ENCODE data around the gene TIE1. TPM values are rescaled to one million over a fixed set of nuclear protein-coding genes. Genes with fewer than 3 reads are reported as not detected.

TIE1 gene
- total RNA-seq, 1 experiment from 2014 or later = not detected

- intact Hi-C loops (cut with micrococcal nuclease; ENCODE audit: unreplicated experiment) = no loop called here
- Histone ChIP-seq H3F3A (ENCODE audit: insufficient read depth, low read depth) (peaks cover 21% of the 10 kb centered on the region; the same call in 1 of the 2 replicates), H3K27me3 (ENCODE audit: insufficient read depth, low read depth) (no peaks in the 10 kb centered on the region), H3K9me2 (ENCODE audit: insufficient read depth) (no peaks in the 10 kb centered on the region), H3K36me3 (ENCODE audit: low read depth) (no peaks in the 10 kb centered on the region), H3K79me2 (ENCODE audit: low read depth) (no peaks in the 10 kb centered on the region; the same call in 1 of the 2 replicates), H3K4me3 (no peak overlapping the region), H3K4me1 (replicated peaks; ENCODE audit: insufficient read depth) (peaks cover 9% of the 10 kb centered on the region), H3K4me2 (no peak overlapping the region), H3K9me3 (ENCODE audit: insufficient read depth, low read depth) (no peaks in the 10 kb centered on the region), H4K20me1 (ENCODE audit: insufficient read depth) (no peaks in the 10 kb centered on the region), H2AFZ (no peak overlapping the region), H3K27ac (no peak overlapping the region)
- ChIA-PET POLR2A (ENCODE audit: unreplicated experiment) (no interaction called here), CTCF (no interaction called here)
- no TSS peak for BruUV-seq (replicated peaks)
- TF ChIP-seq EZH2 (IDR thresholded peaks at IDR 0.05; ENCODE audit: low read depth) (no peak), CTCF (conservative IDR thresholded peaks at IDR 0.05) (no peak)
- DNase-seq = no peak
Observed at GRCh38 chr1:43275826-43276620, 24.8 kb upstream of the TIE1 start.

- Histone ChIP-seq H3K4me1 (replicated peaks; ENCODE audit: insufficient read depth) (peaks cover 3% of the 10 kb centered on the region; the same call in 1 of the 2 replicates), H3K9me2 (ENCODE audit: insufficient read depth) (no peaks in the 10 kb centered on the region), H3K4me3 (no peak overlapping the region), H4K20me1 (ENCODE audit: insufficient read depth) (no peaks in the 10 kb centered on the region), H3K4me2 (no peak overlapping the region), H3F3A (ENCODE audit: insufficient read depth, low read depth) (peaks cover 21% of the 10 kb centered on the region; the same call in 1 of the 2 replicates), H3K27me3 (ENCODE audit: insufficient read depth, low read depth) (no peaks in the 10 kb centered on the region), H3K36me3 (ENCODE audit: low read depth) (no peaks in the 10 kb centered on the region), H3K79me2 (ENCODE audit: low read depth) (no peaks in the 10 kb centered on the region; the same call in 1 of the 2 replicates), H3K9me3 (ENCODE audit: insufficient read depth, low read depth) (no peaks in the 10 kb centered on the region), H2AFZ (no peak overlapping the region), H3K27ac (no peak overlapping the region)
- no peak for DNase-seq
- ChIA-PET POLR2A (ENCODE audit: unreplicated experiment) (no interaction called here), CTCF (no interaction called here)
- no peak for TF ChIP-seq EZH2 (IDR thresholded peaks at IDR 0.05; ENCODE audit: low read depth)
- no peak for TF ChIP-seq CTCF (conservative IDR thresholded peaks at IDR 0.05)
- BruUV-seq (replicated peaks) = no TSS peak
- intact Hi-C loops (cut with micrococcal nuclease; ENCODE audit: unreplicated experiment) = no loop called here
Observed at GRCh38 chr1:43276673-43277072, 24.1 kb upstream of the TIE1 start.

- no TSS peak for BruUV-seq (replicated peaks)
- H3F3A ChIP-seq (ENCODE audit: insufficient read depth, low read depth) = peaks cover 21% of the 10 kb centered on the region; the same call in 1 of the 2 replicates
- H3K36me3 ChIP-seq (ENCODE audit: low read depth) = no peaks in the 10 kb centered on the region
- H3K4me3 ChIP-seq = no peak overlapping the region
- H3K27ac ChIP-seq = no peak overlapping the region
- H3K4me1 ChIP-seq (replicated peaks; ENCODE audit: insufficient read depth) = no peaks in the 10 kb centered on the region
- intact Hi-C loops (cut with micrococcal nuclease; ENCODE audit: unreplicated experiment) = no loop called here
- no peak for DNase-seq
- H4K20me1 ChIP-seq (ENCODE audit: insufficient read depth) = no peaks in the 10 kb centered on the region
- no peaks in the 10 kb centered on the region for H3K9me2 ChIP-seq (ENCODE audit: insufficient read depth)
- H2AFZ ChIP-seq = no peak overlapping the region
- no peaks in the 10 kb centered on the region for H3K79me2 ChIP-seq (ENCODE audit: low read depth)
- no peak overlapping the region for H3K4me2 ChIP-seq
- TF ChIP-seq CTCF (conservative IDR thresholded peaks at IDR 0.05) (no peak), EZH2 (IDR thresholded peaks at IDR 0.05; ENCODE audit: low read depth) (no peak)
- ChIA-PET POLR2A (ENCODE audit: unreplicated experiment) (no interaction called here), CTCF (no interaction called here)
- no peaks in the 10 kb centered on the region for H3K27me3 ChIP-seq (ENCODE audit: insufficient read depth, low read depth)
- no peaks in the 10 kb centered on the region for H3K9me3 ChIP-seq (ENCODE audit: insufficient read depth, low read depth)
Observed at GRCh38 chr1:43277116-43277876, 23.5 kb upstream of the TIE1 start.
